GM10248 (cell line): ENCODE data around the gene SCAF11.

ENCODE experiments used
- CTCF ChIA-PET: fragments of 300-600 bp; sonication (Branson Sonifier 250); formaldehyde crosslinking; extraction: SDS; loops from one replicate; lab custom pipeline; 2021; ENCODE audit warnings: antibody characterized with exemption; lab: Yijun Ruan, JAX
- POLR2A ChIA-PET: fragments of 350-650 bp; sonication (Branson Sonifier 250); formaldehyde crosslinking; extraction: SDS; loops from one replicate; lab custom pipeline; 2020; ENCODE audit warnings: antibody characterized with exemption; lab: Yijun Ruan, JAX
- DNase-seq: peaks from one replicate; pipeline ENCODE4 v3.0.0; 2012; ENCODE audit errors: extremely low spot score
- CTCF ChIP-seq: IDR thresholded peaks from 2 replicates; pipeline ENCODE4 v1.5.1; 2012; ENCODE audit warnings: mild to moderate bottlenecking, low read depth; ENCODE audit errors: extremely low read depth, missing control alignments, control extremely low read depth

The SCAF11 gene

DNA sequence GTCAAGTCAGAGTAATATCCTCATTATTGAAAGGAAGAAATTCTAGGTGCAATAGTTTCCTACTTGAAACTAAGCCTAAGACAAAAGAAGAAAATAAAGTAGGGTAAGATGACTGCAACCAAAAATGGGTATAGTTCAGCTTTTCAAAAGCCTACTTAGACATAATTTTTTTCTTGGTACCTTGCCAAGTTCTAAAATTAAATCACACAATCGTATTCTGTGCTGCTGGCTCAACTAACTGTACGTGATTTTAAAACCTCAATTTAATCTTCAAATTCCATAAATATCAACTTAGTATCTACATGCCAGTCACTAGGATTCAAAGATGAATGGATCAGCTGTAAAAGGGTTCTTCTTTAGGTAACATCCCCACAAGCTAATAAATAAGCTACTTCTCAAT, 56.9 kb downstream of the SCAF11 start:
- CTCF ChIA-PET: interaction anchor here (0.8 to 2.1 kb wide), 3 partner anchors 9 to 17 kb away, joined by 3 to 6 read pairs (median 5); no protein-coding TSS in a partner anchor

DNA sequence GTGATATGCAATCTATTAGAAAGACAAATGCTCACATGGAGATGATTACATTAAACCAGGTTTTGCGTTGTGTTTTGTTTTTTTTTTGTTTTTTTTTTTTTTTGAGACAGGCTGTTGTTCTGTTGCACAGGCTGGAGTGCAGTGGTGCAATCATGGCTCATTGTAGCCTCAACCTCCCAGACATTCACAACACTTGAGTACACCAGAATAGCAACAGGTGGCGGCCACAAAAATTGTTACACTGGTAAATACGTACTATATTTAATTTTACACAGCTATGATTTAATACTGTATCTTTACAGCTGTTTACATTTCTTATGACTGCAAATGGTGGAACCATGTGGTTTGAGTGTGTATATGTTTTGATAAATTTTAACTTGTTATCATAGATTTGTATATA, 60.0 kb downstream of the SCAF11 start:
- ChIA-PET POLR2A (no interaction called here), CTCF (no interaction called here)
- no peak for TF ChIP-seq CTCF
- no peak for DNase-seq

More for the DNA sequence above, 56.9 kb downstream of the SCAF11 start:
- no peak for TF ChIP-seq CTCF
- DNase-seq: no peak
- POLR2A ChIA-PET: no interaction called here

DNA sequence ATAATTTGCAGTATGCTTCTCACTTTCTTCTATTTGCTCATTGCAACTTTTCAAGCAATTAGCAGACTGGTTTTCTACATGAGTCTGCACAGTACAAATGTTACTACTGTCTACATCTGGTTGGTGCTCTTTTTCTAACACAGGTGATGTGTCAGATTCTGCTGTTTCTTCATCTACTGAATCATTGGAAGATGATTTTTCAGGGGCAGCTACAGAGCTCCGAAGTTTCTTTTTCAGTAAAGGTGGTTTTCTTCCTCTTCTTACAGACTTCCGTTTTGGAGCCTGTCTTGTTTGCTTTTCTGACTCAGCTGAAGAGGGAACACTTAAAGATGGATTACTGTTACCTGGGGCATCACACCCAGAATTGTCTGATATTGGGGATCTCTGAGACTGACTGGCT, 62.1 kb downstream of the SCAF11 start:
- no peak for DNase-seq
- TF ChIP-seq CTCF: no peak
- ChIA-PET CTCF (interaction anchor here (1.2 to 1.6 kb wide), 2 partner anchors 9 kb away, joined by 3 to 7 read pairs; no protein-coding TSS in a partner anchor), POLR2A (no interaction called here)

- no peak for TF ChIP-seq CTCF
- CTCF ChIA-PET: interaction anchor here (1.6 to 2.6 kb wide), 2 partner anchors 10 to 14 kb away, joined by 5 to 7 read pairs; no protein-coding TSS in a partner anchor
- POLR2A ChIA-PET: no interaction called here
- no peak for DNase-seq
Observed at GRCh38 chr12:45918818-45919217, 71.6 kb downstream of the SCAF11 start.

- no peak for DNase-seq
- ChIA-PET CTCF (interaction anchor here (1.1 kb wide), 1 partner anchor 19 kb away, joined by 5 read pairs; no protein-coding TSS in a partner anchor), POLR2A (no interaction called here)
- no peak for TF ChIP-seq CTCF
Observed at GRCh38 chr12:45915405-45915804, 75.0 kb downstream of the SCAF11 start.

- POLR2A ChIA-PET: no interaction called here
Observed at GRCh38 chr12:45914090-45914489, 76.3 kb downstream of the SCAF11 start.

More at GRCh38 chr12:45914090-45914489, 76.3 kb downstream of the SCAF11 start:
- CTCF ChIA-PET: interaction anchor here (0.7 to 1.5 kb wide), 6 partner anchors 10 to 43 kb away, joined by 3 to 4 read pairs (median 3); no protein-coding TSS in a partner anchor
- peak; percentile 24 for DNase-seq
- TF ChIP-seq CTCF: no peak
